HCT116 (cell line): Measurements from ENCODE around the gene TIPARP. TPM values are rescaled to one million over a fixed set of nuclear protein-coding genes. Genes with fewer than 3 reads are reported as not detected.

Source experiments
- ATAC-seq: fragments of 200-7000 bp; cut with Tn5 transposase; 2 replicates; pipeline ENCODE4 v1.9.1; 2020; ENCODE audit warnings: mild to moderate bottlenecking, moderate library complexity
- BruUV-seq: library from RNA; stranded (reverse); fragments of 400-500 nt; replicated peaks from 2 replicates; lab custom pipeline; 2021; lab: Mats Ljungman, UMichigan
- CTCF ChIA-PET: fragments of 300-600 bp; sonication (Branson Sonifier 250); formaldehyde crosslinking; loops from one replicate; lab custom pipeline; 2021; ENCODE audit warnings: antibody characterized with exemption; lab: Charles Lee
- POLR2A ChIA-PET: fragments of 300-600, 350-600 bp; sonication (Branson Sonifier 250); formaldehyde crosslinking; loops from one replicate; lab custom pipeline; 2021; ENCODE audit warnings: antibody characterized with exemption; lab: Charles Lee
- RAD21 ChIA-PET, 2 experiments: fragments of 300-600 bp; sonication (Branson Sonifier 250); formaldehyde crosslinking; loops; one replicate each; lab custom pipeline; 2023; ENCODE audit warnings: low total read pairs in 2 of 2; ENCODE audit not compliant: uncharacterized antibody in 2 of 2, unreplicated experiment in 2 of 2, low non-redundant PET in 1 of 2; lab: Charles Lee
- DNase-seq: peaks from one replicate; pipeline ENCODE4 v3.0.0-alpha.2; 2010; ENCODE audit warnings: low read depth, low spot score
- H2AFZ ChIP-seq: fragments of 200-600 bp; shearing (Covaris generic), sonication (generic); 2 replicates; pipeline ENCODE4 v1.6.1; 2017; ENCODE audit warnings: low read depth, mixed run types, mixed read lengths, antibody characterized with exemption, low read length; ENCODE audit not compliant: poor library complexity, severe bottlenecking
- H3K27ac ChIP-seq: 2 replicates; pipeline ENCODE4 v1.5.1; 2012; ENCODE audit warnings: low read depth, low read length
- H3K27me3 ChIP-seq: fragments of 200-600 bp; sonication (generic); 2 replicates; pipeline ENCODE4 v1.6.1; 2016; ENCODE audit warnings: mixed run types, low read length, mixed read lengths; ENCODE audit not compliant: insufficient read depth
- H3K36me3 ChIP-seq, 2 experiments: fragments of 200-500 bp in 1 of 2; fragments of 200-600 bp in 1 of 2; sonication (Bioruptor generic) in 1 of 2; sonication (generic) in 1 of 2; 2 replicates each; pipeline versions ENCODE4 v1.5.1 to v1.6.1; 2014 to 2016; ENCODE audit warnings: low read length in 2 of 2, inconsistent platforms in 1 of 2, mixed read lengths in 1 of 2, mixed run types in 1 of 2; ENCODE audit not compliant: insufficient read depth in 2 of 2, control insufficient read depth in 1 of 2
- H3K4me1 ChIP-seq, 2 experiments: fragments of 200-600 bp in 1 of 2; sonication (generic) in 1 of 2; 2 replicates each; pipeline versions ENCODE4 v1.5.1 to v1.6.1; 2012 to 2017; ENCODE audit warnings: low read length in 2 of 2, inconsistent platforms in 1 of 2, mild to moderate bottlenecking in 1 of 2, mixed read lengths in 1 of 2, mixed run types in 1 of 2, moderate library complexity in 1 of 2; ENCODE audit not compliant: insufficient read depth in 2 of 2, control insufficient read depth in 1 of 2
- H3K4me2 ChIP-seq: fragments of 200-600 bp; sonication (generic); 2 replicates; pipeline ENCODE4 v1.6.1; 2017; ENCODE audit warnings: mixed run types, low read length, mixed read lengths
- H3K4me3 ChIP-seq, 2 experiments: fragments of 200-600 bp in 1 of 2; sonication (generic) in 1 of 2; replicated peaks in 1 of 2; 2 replicates each; pipeline ENCODE4 v1.5.1; 2011 to 2016; ENCODE audit warnings: low read length in 2 of 2, control low read depth in 1 of 2, low read depth in 1 of 2, mild to moderate bottlenecking in 1 of 2, mixed read lengths in 1 of 2, mixed run types in 1 of 2
- H3K79me2 ChIP-seq: fragments of 200-600 bp; sonication (generic); 2 replicates; pipeline ENCODE4 v1.6.1; 2017; ENCODE audit warnings: mild to moderate bottlenecking, mixed run types, low read length, moderate library complexity, mixed read lengths; ENCODE audit not compliant: insufficient read depth
- H3K9ac ChIP-seq: fragments of 200-600 bp; sonication (generic); 2 replicates; pipeline ENCODE4 v1.6.1; 2016; ENCODE audit warnings: low read length, mixed read lengths
- H3K9me2 ChIP-seq: fragments of 200-600 bp; sonication (generic), shearing (Covaris generic); 2 replicates; pipeline ENCODE4 v1.6.1; 2017; ENCODE audit warnings: mixed run types, mild to moderate bottlenecking, moderate library complexity; ENCODE audit not compliant: insufficient read depth
- H3K9me3 ChIP-seq, 2 experiments: fragments of 200-500 bp in 1 of 2; fragments of 200-600 bp in 1 of 2; sonication (Bioruptor generic) in 1 of 2; sonication (generic) in 1 of 2; 2 replicates each; pipeline ENCODE4 v1.6.1; 2014 to 2017; ENCODE audit warnings: low read length in 2 of 2, mixed read lengths in 2 of 2, inconsistent platforms in 1 of 2, low read depth in 1 of 2, mild to moderate bottlenecking in 1 of 2, mixed run types in 1 of 2, moderate library complexity in 1 of 2; ENCODE audit not compliant: control insufficient read depth in 1 of 2, insufficient read depth in 1 of 2
- H4K20me1 ChIP-seq: fragments of 200-600 bp; sonication (generic), shearing (Covaris generic); 2 replicates; pipeline ENCODE4 v1.6.1; 2017; ENCODE audit warnings: mixed run types, mild to moderate bottlenecking, moderate library complexity; ENCODE audit not compliant: insufficient read depth
- CBX3 ChIP-seq: IDR thresholded peaks from 2 replicates; pipeline ENCODE4 v1.6.1; 2012; ENCODE audit warnings: low read depth
- CEBPB ChIP-seq: IDR thresholded peaks from 2 replicates; pipeline ENCODE4 v1.6.1; 2012; ENCODE audit warnings: low read depth
- EGR1 ChIP-seq: IDR thresholded peaks from 2 replicates; pipeline ENCODE4 v1.6.1; 2012; ENCODE audit warnings: low read depth
- ELF1 ChIP-seq: IDR thresholded peaks from 2 replicates; pipeline ENCODE4 v1.6.1; 2012; ENCODE audit warnings: low read depth, borderline replicate concordance
- FOSL1 ChIP-seq: IDR thresholded peaks from 2 replicates; pipeline ENCODE4 v1.6.1; 2012; ENCODE audit warnings: low read depth
- POLR2A ChIP-seq: IDR thresholded peaks from 2 replicates; pipeline ENCODE4 v1.7.0; 2011; ENCODE audit warnings: borderline replicate concordance; ENCODE audit not compliant: insufficient read depth, insufficient read length; ENCODE audit errors: extremely low read depth
- SIN3A ChIP-seq: IDR thresholded peaks from 2 replicates; pipeline ENCODE4 v1.6.1; 2012; ENCODE audit warnings: low read depth
- SP1 ChIP-seq: IDR thresholded peaks from 2 replicates; pipeline ENCODE4 v1.6.1; 2012; ENCODE audit warnings: low read depth
- YY1 ChIP-seq: IDR thresholded peaks from 2 replicates; pipeline ENCODE4 v1.6.1; 2011; ENCODE audit warnings: low read length, low read depth, moderate library complexity, mild to moderate bottlenecking; ENCODE audit not compliant: insufficient replicate concordance; ENCODE audit errors: extremely low read depth
- ZFX ChIP-seq: fragments of 450-650 bp; IDR thresholded peaks from 2 replicates; pipeline ENCODE4 v1.6.1; 2017
- intact Hi-C: fragments of 100-400 bp; cut with micrococcal nuclease; formaldehyde crosslinking; loops from 2 replicates; pipeline ENCODE4 v1.10.0; 2022
- total RNA-seq: library from RNA; stranded (reverse); gene quantifications from one replicate; pipeline ENCODE4 v1.2.1, GENCODE V29; 2021; ENCODE audit not compliant: unreplicated experiment
- TF ChIP-seq, protein P1 (sequence below): IDR thresholded peaks from 2 replicates; pipeline ENCODE4 v1.6.1; 2012
- TF ChIP-seq, protein P2 (sequence below), 3 experiments: fragments of 200-600 bp in 1 of 3; sonication (generic) in 1 of 3; IDR thresholded peaks in 2 of 3; conservative IDR thresholded peaks in 1 of 3; 2 replicates each; pipeline ENCODE4 v1.5.1; 2012 to 2017; ENCODE audit warnings: low read depth in 2 of 3, low read length in 2 of 3, antibody characterized with exemption in 1 of 3, borderline replicate concordance in 1 of 3, control low read depth in 1 of 3, mild to moderate bottlenecking in 1 of 3, mixed read lengths in 1 of 3, mixed run types in 1 of 3, moderate library complexity in 1 of 3; ENCODE audit not compliant: insufficient read depth in 1 of 3
- TF ChIP-seq, protein P3 (sequence below): IDR thresholded peaks from 2 replicates; pipeline ENCODE4 v1.6.1; 2012

TIPARP gene
- total RNA-seq, 1 experiment from 2014 or later: 51.3 TPM

DNA sequence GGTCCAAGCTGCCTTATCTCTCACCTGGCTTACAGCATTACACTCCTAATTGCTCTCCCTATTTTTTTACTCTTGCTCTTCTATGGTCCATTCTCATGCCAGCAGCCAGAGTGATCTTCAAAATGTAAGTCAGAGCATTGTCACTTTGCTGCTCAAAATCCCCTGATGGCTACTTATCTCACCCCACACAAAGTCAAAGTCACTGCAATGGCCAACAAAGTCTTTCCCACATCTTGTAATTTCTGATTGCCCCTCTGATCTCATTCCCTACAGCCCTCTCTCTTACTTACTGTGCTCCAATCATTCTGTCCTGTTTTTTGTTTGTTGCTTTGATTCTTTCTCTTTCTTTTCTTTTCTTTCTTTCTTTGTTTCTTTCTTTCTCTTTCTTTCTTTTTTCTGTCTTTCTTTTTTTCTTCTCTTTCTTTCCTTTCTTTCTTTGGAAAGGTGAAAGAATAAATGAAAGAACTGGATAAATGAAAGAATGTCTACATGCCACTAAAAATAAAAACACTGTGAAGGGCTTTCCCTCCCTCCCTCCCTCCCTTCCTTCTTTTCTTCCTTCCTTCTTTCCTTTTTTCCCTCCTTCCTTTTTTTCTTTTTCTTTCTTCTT, 34.9 kb upstream of the TIPARP start:
- H3K9me3 ChIP-seq: no peaks in the 10 kb centered on the region
- H2AFZ ChIP-seq: no peak overlapping the region
- H3K4me1 ChIP-seq: no peaks in the 10 kb centered on the region
- no peak overlapping the region for H3K4me3 ChIP-seq
- no peak overlapping the region for H3K9ac ChIP-seq
- no peaks in the 10 kb centered on the region for H3K27me3 ChIP-seq
- H3K27ac ChIP-seq: no peak overlapping the region
- ChIA-PET POLR2A (no interaction called here), RAD21 (no interaction called here), CTCF (no interaction called here)
- DNase-seq (no peak), ATAC-seq (no peak)
- no peaks in the 10 kb centered on the region for H3K9me2 ChIP-seq
- H3K4me2 ChIP-seq: no peak overlapping the region
- intact Hi-C loops: no loop called here
- BruUV-seq: no TSS peak
- H3K79me2 ChIP-seq: no peaks in the 10 kb centered on the region
- TF ChIP-seq EGR1 (no peak), POLR2A (no peak), ELF1 (no peak), YY1 (no peak), ZFX (no peak), CBX3 (no peak), SP1 (no peak), FOSL1 (no peak), SIN3A (no peak), CEBPB (no peak)
- TF ChIP-seq, protein P1, sequence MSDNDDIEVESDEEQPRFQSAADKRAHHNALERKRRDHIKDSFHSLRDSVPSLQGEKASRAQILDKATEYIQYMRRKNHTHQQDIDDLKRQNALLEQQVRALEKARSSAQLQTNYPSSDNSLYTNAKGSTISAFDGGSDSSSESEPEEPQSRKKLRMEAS: no peak
- TF ChIP-seq, protein P2, sequence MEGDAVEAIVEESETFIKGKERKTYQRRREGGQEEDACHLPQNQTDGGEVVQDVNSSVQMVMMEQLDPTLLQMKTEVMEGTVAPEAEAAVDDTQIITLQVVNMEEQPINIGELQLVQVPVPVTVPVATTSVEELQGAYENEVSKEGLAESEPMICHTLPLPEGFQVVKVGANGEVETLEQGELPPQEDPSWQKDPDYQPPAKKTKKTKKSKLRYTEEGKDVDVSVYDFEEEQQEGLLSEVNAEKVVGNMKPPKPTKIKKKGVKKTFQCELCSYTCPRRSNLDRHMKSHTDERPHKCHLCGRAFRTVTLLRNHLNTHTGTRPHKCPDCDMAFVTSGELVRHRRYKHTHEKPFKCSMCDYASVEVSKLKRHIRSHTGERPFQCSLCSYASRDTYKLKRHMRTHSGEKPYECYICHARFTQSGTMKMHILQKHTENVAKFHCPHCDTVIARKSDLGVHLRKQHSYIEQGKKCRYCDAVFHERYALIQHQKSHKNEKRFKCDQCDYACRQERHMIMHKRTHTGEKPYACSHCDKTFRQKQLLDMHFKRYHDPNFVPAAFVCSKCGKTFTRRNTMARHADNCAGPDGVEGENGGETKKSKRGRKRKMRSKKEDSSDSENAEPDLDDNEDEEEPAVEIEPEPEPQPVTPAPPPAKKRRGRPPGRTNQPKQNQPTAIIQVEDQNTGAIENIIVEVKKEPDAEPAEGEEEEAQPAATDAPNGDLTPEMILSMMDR (IDR thresholded peaks at IDR 0.05 in 2 of 3, conservative IDR thresholded peaks at IDR 0.05 in 1 of 3; ENCODE audit: borderline replicate concordance in 1 of 3, insufficient read depth in 1 of 3, low read depth in 2 of 3, low read length in 2 of 3): no peak
- TF ChIP-seq, protein P3, sequence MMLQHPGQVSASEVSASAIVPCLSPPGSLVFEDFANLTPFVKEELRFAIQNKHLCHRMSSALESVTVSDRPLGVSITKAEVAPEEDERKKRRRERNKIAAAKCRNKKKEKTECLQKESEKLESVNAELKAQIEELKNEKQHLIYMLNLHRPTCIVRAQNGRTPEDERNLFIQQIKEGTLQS: no peak
- H4K20me1 ChIP-seq: no peaks in the 10 kb centered on the region
- no peaks in the 10 kb centered on the region for H3K36me3 ChIP-seq
